ENCODE results near the gene PRKCA. TPM values are rescaled to one million over a fixed set of nuclear protein-coding genes. Genes with fewer than 3 reads are reported as not detected.

PRKCA gene
- total and polyA plus RNA-seq, 9 of the 15 experiments (the other 6 are each of a cell fraction or from before 2014, with no cell fraction given): 3.2 to 33.0 (median 17.8) TPM

DNA sequence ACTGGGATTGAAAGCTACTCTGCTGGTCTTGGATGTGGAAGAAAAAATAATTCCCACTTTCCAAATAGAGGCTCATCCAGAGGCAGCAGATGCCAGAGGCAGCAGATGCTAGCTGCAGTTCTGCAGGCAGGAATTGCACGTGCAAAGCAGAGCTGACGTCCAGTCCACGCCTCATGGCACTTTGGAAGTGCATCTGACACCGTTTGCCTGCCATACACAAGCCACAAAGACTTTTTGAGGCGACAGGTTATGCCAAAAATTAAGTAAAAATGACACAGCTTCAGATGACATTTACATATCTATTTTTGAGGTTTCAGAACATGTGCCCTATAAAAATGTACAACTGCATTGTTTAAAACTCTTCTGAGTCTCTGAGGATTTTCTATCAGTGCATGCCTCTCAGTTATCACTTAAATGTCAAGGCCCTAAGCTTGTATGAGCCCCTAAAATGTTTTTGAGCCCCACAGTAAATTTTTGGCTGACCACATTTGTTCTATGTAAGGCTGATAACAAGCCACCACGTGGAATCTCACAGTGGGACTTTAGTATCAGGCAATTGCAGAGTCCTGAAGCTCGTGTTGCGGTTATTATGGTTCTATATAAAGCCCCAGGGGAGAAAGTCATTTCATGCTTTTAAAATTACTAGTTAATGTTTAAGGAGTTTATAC, 239.2 kb downstream of the PRKCA start (continued):
- TF ChIP-seq TEAD1 (CRISPR knock-in tag; IDR thresholded peaks at IDR 0.05) (peak in 1 of 2 experiments; percentile 69; a peak in 1 of 4 replicates), ZNF764 (CRISPR knock-in tag; IDR thresholded peaks at IDR 0.05; ENCODE audit: low read depth) (no peak), MECOM (CRISPR knock-in tag; IDR thresholded peaks at IDR 0.05) (no peak), SAFB2 (IDR thresholded peaks at IDR 0.05; ENCODE audit: borderline replicate concordance, low read depth, low read length, severe bottlenecking) (no peak), E2F6 (IDR thresholded peaks at IDR 0.05; ENCODE audit: borderline replicate concordance in 1 of 2, extremely low read depth in 1 of 2, insufficient read depth in 1 of 2, insufficient read length in 1 of 2, low read depth in 1 of 2, low read length in 1 of 2, poor library complexity in 1 of 2, severe bottlenecking in 1 of 2) (no peak), FOXP4 (CRISPR knock-in tag; IDR thresholded peaks at IDR 0.05; ENCODE audit: borderline replicate concordance) (no peak), CBFA2T2 (conservative IDR thresholded peaks at IDR 0.05) (peak; percentile 76), BCOR (IDR thresholded peaks at IDR 0.05) (no peak), ELF2 (CRISPR knock-in tag; IDR thresholded peaks at IDR 0.05) (no peak), TOE1 (IDR thresholded peaks at IDR 0.05; ENCODE audit: borderline replicate concordance) (no peak), TOE1 (CRISPR knock-in tag; IDR thresholded peaks at IDR 0.05; ENCODE audit: borderline replicate concordance, low read depth) (no peak), CHCHD3 (CRISPR knock-in tag; IDR thresholded peaks at IDR 0.05) (no peak), ZNF76 (CRISPR knock-in tag; IDR thresholded peaks at IDR 0.05; ENCODE audit: borderline replicate concordance) (no peak), KDM2B (CRISPR knock-in tag; IDR thresholded peaks at IDR 0.05) (no peak), JUN (IDR thresholded peaks at IDR 0.05; ENCODE audit: borderline replicate concordance, low read depth, low read length) (no peak), JUN (CRISPR knock-in tag; IDR thresholded peaks at IDR 0.05; ENCODE audit: borderline replicate concordance) (no peak)
- TF ChIP-seq, protein P1, sequence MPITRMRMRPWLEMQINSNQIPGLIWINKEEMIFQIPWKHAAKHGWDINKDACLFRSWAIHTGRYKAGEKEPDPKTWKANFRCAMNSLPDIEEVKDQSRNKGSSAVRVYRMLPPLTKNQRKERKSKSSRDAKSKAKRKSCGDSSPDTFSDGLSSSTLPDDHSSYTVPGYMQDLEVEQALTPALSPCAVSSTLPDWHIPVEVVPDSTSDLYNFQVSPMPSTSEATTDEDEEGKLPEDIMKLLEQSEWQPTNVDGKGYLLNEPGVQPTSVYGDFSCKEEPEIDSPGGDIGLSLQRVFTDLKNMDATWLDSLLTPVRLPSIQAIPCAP (CRISPR knock-in tag; IDR thresholded peaks at IDR 0.05; ENCODE audit: borderline replicate concordance): no peak
- TF ChIP-seq, protein P2, sequence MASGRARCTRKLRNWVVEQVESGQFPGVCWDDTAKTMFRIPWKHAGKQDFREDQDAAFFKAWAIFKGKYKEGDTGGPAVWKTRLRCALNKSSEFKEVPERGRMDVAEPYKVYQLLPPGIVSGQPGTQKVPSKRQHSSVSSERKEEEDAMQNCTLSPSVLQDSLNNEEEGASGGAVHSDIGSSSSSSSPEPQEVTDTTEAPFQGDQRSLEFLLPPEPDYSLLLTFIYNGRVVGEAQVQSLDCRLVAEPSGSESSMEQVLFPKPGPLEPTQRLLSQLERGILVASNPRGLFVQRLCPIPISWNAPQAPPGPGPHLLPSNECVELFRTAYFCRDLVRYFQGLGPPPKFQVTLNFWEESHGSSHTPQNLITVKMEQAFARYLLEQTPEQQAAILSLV (tag; IDR thresholded peaks at IDR 0.05): no peak
- TF ChIP-seq, protein P3, sequence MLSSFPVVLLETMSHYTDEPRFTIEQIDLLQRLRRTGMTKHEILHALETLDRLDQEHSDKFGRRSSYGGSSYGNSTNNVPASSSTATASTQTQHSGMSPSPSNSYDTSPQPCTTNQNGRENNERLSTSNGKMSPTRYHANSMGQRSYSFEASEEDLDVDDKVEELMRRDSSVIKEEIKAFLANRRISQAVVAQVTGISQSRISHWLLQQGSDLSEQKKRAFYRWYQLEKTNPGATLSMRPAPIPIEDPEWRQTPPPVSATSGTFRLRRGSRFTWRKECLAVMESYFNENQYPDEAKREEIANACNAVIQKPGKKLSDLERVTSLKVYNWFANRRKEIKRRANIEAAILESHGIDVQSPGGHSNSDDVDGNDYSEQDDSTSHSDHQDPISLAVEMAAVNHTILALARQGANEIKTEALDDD (IDR thresholded peaks at IDR 0.05): no peak

Data from K562 (cell line).